HG03520 (cell line): ENCODE measurements around the gene HAP1.

Source experiments
- ATAC-seq: cut with Tn5 transposase; IDR thresholded peaks from one replicate; pipeline ENCODE4 v1.9.1; 2021; ENCODE audit warnings: mild to moderate bottlenecking, moderate library complexity; ENCODE audit not compliant: unreplicated experiment

HAP1 gene

DNA sequence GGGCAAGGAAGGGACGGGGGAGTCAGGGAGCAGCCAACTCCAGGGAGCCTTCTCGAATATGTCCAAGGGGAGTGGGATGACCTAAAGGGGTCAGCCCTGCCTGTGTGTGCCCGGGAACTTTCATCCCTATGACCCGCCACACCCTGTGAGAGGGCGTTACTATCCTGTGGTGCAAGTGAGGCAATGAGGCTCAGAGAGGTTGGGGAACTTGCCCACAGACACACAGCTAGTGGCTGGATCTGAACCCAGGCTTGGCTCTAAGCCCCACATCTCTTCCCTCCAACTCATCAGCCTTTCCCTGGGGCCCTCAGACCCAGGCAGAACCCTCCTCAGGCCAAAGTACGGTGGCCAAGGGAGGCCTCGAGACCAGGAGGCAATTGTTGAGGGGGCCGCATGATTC is 28.9 kb upstream of the HAP1 start:
- ATAC-seq = no peak

DNA sequence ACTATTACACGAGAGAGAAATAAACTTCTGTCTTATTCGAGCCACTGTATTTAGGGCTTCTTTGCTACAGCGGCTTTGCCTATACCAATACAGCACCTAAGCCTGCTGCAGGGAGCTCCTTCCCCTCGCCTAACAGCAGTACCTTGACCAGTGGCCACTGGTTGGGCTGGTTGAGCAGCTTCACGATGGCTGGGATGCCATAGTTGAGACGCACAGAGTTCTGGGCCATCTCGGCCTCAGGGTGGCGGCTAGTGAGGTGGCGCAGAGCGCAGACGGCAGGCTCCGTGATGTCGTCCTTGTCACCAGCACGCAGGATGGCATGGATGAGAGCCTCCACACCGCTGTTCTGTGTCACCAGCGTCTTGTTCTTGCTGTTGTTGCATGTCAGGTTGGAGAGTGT is 28.4 kb upstream of the HAP1 start:
- no peak for ATAC-seq

DNA sequence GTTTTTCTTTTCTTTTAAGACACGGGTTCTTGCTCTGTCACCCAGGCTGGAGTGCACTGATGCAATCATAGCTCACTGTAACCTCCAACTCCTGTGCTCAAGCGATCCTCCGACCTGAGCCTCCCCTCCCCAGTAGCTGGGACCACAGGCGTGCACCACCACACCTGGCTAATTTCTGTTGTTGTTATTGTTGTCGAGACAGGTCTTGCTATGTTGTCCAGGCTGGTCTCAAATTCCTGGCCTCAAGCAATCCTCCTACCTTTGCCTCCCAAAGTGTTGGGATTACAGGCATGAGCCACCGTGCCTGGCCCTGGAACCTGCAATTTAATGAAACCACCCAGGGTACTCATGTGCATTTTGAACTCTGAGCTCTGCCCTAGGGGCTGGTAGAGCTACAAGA is 27.9 kb upstream of the HAP1 start:
- no peak for ATAC-seq

DNA sequence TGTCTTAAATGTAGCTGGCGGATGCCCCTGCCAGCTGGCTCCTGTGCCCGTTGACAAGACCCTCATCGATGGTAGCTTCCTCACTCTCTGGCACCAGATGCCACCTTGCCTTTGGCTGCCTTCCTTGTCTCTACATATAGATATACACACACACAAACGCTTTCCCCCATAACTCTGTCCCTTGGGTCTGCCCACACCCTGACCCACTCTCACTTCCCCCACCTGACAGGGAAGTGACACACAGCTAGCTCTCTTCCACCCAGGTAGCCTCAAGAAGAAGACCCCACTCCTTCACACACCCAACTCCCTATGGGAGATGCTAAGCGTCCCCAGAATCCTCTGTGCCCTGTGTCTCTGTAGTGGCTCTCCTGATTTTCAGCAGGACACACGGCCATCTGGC is 26.4 kb upstream of the HAP1 start:
- no peak for ATAC-seq

DNA sequence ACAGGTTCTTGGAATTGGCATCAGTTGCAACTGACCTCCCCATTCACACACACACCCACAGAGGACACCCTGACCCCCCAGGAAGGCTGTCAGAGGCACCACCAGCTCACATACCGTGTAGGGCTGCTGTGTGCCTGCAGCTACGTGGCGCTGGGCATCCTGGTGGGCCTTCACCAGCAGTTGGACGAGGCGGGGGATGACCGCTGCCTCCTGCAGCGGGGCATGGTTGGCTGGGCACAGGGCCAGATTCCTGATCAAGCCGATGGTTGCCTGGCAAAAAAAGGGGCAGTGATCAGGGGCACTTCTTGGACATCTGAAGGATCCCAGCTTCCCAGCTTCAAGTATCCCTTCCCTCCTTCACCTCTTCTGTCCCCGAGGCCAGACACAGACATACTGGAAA is 24.2 kb upstream of the HAP1 start:
- ATAC-seq = no peak

DNA sequence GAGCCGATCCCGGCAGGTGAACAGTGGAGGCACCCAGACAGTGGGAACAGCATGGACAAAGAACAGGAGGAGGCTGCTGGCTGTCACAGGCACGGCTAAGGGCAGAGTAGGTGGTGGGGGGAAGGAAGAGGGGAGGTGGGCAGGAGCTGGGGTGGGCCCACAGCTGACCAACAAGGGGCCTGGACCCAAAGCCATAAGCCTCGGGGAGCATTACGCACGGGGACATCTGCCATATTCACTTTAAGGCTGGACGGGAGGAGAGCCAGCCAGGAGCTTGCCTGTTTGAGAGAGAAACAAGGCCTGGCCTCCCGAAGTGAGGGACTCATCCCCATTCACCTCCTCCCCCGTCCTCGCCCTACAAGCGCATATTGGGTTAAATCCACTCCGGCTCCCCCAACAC is 19.6 kb upstream of the HAP1 start:
- ATAC-seq = no peak

DNA sequence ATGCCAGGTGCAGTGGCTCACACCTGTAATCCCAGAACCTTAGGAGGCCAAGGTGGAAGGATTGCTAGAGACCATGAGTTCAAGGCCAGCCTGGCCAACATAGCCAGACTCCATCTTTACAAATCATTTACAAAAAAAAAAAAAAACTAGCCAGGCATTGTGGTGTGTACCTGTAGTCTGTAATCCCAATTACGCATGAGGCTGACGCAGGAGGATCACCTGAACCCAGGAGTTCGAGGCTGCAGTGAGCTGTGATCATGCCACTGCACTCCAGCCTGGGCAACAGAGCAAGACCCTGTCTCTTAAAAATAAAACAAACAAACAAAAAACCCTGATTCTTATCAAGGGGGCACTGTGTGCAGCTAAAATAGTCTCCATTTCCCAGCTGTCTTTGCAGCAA is 16.8 kb upstream of the HAP1 start:
- no peak for ATAC-seq

DNA sequence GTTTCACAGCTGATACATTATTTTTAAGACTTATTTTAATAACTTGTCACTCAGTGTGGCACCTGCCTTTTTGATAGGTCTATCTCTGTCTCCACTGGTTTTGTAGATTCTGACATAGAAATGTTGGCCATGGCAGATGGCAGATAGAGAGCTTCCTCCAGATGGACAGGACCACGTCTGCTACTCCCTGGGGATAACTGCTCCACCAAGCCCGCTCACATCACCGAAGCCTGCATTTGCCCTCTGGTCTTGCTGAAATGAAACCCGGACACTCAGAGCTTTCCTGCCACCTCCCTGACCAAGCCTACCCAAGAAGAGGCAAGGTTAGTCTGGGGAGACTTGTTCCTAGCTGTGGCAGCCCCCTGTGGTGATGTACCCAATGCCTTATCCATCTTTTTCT is 16.4 kb upstream of the HAP1 start:
- no peak for ATAC-seq

DNA sequence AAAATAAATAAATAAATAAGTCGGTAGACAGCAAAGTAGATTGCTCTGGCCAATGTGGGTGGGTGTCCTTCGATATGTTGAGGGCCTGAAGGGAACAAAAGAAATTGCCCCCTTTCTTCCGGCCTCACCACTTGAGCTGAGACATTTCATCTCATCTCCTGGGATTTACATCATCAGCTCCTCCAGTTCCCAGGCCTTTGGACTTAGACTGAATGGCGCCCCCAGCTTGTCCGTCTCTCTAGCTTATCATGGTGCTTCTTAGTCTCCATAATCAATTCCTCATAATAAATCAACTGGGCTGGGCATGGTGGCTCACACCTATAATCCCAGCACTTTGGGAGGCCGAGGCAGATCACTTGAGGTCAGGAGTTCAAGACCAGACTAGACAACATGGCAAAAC is 13.8 kb upstream of the HAP1 start:
- no peak for ATAC-seq

DNA sequence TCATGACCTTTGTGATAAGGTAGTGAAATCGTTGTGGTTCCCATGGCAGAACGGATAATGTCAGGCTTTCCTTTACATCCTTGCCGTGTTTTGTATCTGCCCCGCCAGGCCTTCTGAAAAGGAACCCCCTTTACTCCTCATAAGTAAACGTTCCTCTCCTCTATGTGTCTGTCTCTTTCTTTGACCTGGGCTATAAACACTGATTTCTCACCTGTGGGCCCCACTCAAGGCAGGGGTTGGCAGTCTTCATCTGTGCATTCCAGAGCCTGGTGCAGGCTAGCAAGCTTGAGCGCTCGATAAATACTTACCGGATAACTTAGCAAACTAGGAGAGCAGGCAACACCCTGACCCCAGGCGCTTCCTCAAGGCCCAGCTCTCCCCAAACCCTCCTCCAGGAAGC is 7.3 kb upstream of the HAP1 start:
- no peak for ATAC-seq

DNA sequence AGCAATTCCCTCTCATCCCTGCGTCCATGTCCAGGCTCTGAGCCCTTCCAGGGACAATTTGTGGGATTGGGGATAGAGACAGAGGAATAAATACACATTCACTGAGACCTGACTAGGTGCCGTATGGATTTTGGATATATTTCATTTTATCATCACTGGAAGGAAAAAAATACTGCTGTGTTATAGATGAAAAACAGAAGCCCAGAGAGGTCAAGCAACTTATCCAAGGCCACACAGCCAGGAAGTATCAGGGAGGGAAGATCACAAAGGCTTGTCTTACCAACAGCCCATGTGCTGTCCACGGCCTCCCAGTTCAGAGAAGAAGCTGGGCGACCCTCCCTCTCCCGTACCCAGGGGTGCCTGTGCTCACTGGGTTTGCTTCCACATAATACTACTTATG is 6.1 kb upstream of the HAP1 start:
- no peak for ATAC-seq

DNA sequence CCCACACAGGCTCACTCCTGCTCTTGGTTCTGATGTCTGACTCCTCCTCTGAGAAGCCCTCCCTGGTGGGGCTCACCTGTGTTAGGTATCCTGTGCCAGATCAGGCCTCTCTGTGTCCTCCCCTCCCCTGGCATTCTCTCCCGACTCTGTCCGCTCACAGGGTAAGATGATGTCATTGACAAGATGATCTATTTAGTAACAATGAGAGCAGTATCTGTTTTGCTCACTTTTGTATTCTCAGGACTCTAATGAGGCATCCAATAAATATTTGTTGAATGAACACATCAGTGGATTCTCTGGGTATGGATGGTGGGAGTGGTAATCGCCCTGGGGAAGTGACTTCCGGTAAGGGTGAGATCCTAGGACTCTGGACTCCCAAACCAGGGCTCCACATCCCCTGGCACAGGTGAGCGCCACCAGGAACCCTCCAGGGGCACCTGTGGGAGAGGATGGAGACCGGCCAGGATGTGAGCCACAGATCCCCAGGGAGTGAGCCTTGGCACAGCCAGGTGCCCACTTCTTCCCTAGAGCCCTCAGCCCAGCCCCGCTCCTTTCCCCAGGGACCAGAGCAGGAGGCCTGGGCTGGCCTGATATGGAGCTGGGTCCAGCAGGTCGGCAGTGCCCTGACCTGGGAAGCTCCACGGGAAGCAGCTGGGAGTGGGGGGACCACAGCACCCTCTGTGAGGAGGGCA is 5.4 kb upstream of the HAP1 start:
- no peak for ATAC-seq

DNA sequence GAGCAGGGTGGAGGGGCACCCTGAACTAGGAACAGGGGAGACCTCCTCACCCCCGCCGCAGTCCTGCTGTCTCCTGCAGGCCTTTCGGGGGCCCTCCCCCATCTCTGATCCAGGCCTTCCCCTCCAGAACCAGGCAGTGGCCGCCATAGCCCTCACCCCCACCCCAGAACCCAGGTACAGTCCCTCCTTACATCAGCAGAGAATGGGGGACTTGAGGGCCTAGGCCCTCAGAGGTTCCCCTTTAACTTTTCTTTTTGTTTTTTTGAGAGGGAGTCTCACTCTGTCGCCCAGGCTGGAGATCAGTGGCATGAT is 4.3 kb upstream of the HAP1 start:
- no peak for ATAC-seq

DNA sequence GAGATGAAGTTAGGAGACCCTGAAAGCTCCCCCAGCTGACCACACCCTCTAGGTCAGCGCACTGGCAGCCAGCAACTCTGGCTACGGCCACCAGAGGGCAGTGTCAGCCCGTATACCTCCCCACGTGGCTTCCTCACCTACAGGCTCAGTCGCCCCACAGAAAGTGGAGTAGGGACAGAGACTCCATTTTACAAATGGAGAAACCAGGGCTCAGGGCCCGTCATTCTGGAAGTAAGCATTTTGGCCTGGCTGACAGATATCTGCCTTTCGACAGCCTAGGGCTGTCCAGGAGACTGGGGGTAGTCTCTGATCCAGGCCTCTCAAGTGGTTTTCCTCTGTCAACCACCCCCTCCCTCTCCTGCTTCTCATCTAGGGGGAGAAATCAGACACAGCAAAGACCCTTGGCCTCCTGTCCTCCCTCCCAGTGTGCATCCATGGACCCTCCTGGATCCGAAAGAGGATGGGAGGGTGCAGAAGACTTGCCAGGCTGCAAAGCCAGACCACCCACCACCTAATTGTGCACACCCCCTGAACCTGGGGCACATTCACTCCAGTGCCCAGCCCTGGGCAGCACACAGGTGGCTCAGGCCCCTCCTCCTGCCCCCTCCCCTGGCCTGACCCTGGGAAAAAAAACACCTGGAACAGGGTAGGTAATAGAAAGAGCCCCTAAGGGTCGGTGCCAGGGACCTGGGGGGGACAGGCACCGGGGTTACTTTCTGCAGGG is 3.8 kb upstream of the HAP1 start:
- peak; percentile 53 for ATAC-seq

DNA sequence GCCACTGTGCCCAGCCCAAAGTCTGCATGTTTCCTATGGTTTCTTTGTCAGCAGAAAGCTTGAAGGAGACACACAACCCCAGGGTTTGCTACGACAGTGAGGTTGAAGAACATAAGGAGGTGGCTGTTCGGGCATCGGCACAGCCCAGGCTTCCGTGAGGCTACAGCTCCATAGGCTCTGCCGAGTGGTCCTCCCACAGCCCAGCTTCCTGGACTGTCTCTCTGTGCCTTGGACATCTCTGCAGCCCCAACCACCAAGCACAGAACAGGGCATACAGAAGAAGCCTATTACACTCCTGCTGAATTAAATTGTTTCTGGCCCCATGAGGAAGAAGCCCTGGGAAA is 3.2 kb upstream of the HAP1 start:
- ATAC-seq = no peak

DNA sequence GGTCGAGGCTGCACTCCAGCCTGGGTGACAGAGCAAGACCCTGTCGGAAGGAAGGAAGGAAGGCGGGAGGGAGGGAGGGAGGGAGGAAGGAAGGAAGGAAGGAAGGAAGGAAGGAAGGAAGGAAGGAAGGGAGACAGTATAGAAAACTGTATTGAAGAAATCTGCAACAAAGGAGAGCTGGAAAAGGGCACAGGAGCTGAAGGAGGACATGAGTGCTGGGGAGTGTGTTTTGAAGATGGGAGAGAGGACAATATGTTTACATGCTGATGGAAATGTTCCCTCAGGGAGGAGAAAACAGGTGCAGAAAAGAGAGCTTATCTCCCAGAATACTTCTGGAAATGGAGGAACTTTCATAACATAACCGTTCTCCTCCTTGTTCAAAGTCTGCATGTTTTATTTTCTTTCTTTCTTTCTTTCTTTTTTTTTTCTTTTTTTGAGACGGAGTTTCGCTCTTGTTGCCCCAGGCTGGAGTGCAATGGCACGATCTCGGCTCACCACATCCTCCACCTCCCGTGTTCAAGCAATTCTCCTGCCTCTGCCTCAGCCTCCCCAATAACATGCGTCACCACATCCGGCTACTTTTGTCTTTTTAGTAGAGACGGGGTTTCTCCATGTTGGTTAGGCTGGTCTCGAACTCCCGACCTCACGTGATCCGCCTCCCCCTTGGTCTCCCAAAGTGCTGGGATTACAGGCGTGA is 2.7 kb upstream of the HAP1 start:
- no peak for ATAC-seq

DNA sequence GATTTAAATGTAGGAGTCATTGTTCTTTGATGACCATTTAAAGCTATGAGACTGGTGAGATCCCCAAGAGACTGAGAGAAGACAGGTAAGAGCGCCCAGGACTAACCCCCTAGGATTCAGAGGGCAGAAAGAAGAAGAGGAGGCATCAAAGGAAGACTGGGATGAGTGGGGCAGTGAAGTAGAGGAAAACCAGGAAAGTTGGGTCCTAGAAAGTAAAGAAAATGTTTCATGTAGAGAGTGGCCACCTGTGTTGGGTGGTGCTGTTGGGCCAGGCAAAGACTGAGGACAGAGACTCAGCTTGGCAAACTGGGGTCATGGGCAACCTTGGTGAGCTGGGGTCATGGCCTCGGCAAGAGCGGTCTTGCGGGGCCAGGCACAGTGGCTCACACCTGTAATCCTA is 1.3 kb upstream of the HAP1 start:
- no peak for ATAC-seq

DNA sequence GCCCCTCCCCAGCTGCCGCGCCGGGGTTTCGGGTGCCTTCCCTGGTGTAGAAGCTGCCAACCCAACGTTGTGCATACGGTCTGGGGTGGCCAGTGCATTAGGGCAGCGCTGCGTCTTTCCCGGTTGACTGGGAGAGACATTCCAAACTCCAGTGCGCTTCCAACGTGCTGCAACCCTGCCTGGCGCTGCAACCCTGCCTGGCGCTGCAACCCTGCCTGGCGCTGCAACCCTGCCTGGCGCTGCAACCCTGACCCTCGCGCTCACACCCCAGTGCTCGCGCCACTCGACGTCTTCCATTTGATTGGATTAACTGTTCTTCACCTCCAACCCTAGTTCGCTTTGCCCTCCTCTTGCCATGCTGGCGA is 488 bp upstream of the HAP1 start:
- no peak for ATAC-seq

DNA sequence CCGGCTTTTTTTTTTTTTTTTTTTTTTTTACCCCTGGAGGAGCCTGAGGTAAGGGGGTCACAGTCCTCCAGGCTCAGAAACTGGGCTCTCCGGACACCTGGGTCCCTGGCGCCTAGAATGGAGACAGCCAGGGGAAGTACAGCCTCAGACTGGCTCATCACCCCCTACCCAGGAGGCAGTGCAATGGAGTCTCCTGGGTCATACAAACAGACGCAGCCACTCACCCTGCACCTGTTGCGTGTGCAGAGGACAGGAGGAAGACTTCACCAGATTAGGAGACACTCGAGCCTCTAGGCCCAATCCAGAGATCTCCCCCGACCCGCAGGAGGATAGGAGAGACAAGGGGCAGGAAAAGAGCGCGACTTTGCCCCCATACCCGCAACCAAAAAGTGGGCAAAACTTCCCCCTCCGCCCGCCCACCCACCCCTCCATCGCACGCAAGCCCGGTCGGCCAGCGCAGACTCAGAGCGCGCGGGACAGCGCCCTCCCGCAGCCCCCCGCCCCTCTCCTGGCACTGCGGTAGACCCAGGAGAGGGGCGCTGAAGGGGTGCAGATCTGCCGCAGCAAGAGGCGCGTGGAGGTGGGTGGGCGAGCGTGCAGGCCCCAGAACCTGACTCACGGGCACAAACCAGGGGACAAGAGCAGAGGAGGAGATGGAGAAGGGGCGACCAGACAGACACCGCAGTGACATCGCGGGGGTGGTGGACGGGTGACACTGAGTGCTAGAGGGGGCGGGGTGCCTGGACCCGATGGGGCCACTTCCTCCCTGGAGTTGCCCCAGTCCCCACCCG is 900 bp downstream of the HAP1 start:
- no peak for ATAC-seq

DNA sequence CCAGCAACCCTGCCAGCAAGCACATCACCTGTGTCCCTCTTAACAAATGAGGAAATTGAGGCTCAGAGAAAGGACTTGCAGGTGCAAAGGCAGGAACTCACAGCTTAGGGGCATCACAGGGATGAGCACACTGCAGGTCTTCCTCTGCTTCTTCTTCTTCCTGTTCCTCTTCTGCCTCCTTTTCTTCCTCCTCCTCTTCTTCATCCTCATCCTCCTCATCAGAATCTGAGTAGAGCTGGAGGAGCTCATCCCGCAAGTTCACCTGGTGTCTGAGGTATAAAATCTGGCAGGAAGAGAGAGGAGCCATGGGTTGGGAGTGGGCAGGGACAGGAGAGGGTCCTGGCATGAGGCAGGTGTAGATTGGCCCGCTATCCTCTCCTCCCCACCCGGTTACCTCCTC is 2.6 kb downstream of the HAP1 start:
- no peak for ATAC-seq

DNA sequence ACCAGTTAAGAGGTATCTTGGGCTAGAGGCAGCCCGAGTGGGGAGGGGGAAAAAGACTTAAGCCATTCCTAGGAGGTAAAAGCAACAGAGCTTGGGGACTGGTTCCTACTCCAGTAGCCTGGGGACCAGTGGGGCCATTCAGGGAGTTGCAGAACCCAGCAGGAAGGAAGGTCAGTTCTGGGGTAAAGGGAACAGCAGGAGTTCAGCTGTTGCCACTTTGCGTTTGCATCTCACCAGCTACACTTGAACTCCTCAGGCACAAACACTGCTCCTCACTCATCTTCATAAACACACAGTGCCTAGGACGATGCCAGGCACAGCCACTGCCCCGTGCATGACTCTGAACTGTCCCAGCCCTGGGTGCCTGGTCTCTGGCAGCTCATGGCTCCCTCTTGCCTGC is 4.0 kb downstream of the HAP1 start:
- ATAC-seq = no peak

DNA sequence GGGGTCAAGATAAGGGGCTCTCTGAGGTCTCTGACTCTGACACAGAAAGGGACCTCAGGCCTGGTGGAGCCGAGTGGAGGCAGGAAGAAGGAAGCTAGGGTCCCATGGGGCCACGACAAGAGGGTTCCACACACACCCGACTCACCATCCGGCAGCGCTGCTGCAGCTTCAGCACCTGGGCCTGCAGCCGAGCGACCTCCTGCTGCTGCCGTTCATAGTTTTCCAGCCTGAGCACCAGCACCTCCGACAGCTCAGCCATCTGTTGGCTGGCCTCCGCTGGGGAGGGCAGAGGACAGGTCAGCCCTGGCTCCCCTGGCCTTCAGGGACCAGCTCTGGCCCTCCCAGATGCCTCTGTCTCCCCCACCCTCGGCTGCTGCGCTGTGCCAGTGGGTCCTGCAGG is 6.4 kb downstream of the HAP1 start:
- ATAC-seq = no peak
